ENCODE data around the gene PTPRF.

The PTPRF gene

GRCh38 chr1:43671626-43672330, 141.1 kb downstream of the PTPRF start:
- TF ChIP-seq, protein P1, sequence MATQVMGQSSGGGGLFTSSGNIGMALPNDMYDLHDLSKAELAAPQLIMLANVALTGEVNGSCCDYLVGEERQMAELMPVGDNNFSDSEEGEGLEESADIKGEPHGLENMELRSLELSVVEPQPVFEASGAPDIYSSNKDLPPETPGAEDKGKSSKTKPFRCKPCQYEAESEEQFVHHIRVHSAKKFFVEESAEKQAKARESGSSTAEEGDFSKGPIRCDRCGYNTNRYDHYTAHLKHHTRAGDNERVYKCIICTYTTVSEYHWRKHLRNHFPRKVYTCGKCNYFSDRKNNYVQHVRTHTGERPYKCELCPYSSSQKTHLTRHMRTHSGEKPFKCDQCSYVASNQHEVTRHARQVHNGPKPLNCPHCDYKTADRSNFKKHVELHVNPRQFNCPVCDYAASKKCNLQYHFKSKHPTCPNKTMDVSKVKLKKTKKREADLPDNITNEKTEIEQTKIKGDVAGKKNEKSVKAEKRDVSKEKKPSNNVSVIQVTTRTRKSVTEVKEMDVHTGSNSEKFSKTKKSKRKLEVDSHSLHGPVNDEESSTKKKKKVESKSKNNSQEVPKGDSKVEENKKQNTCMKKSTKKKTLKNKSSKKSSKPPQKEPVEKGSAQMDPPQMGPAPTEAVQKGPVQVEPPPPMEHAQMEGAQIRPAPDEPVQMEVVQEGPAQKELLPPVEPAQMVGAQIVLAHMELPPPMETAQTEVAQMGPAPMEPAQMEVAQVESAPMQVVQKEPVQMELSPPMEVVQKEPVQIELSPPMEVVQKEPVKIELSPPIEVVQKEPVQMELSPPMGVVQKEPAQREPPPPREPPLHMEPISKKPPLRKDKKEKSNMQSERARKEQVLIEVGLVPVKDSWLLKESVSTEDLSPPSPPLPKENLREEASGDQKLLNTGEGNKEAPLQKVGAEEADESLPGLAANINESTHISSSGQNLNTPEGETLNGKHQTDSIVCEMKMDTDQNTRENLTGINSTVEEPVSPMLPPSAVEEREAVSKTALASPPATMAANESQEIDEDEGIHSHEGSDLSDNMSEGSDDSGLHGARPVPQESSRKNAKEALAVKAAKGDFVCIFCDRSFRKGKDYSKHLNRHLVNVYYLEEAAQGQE (IDR thresholded peaks at IDR 0.05; ENCODE audit: insufficient read depth in 1 of 2, low read depth in 2 of 2, low read length in 2 of 2), result no peak
- TF ChIP-seq SIN3A (IDR thresholded peaks at IDR 0.05; ENCODE audit: borderline replicate concordance, insufficient read depth, low read length), result no peak
- TF ChIP-seq POLR2AphosphoS5 (IDR thresholded peaks at IDR 0.05; ENCODE audit: low read depth, low read length), result no peak
- TF ChIP-seq TAF1 (IDR thresholded peaks at IDR 0.05; ENCODE audit: borderline replicate concordance, insufficient read depth, low read length), result no peak
- no peak for TF ChIP-seq FOXP2 (optimal IDR thresholded peaks at IDR 0.05; ENCODE audit: borderline replicate concordance, extremely low read depth, extremely low read length, insufficient read depth)

DNA sequence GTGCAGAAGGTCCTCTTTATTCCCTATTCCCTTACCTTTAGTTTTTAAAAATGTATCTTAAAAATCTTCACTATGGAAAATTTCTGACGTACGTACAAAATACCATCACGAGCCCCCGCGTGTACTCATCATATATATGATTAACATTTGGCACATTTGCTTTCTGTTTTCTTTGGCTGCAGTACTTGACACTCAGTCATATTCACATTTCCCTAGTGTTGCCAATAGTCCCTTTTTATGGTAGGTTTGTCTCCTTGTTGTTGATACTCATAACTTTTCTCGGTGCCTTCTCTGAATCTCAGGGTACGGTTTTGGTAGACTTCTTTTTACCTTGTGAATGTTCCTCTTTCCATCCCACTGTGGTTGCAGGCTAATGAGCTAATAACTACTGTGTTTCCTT, 142.6 kb downstream of the PTPRF start:
- no peak for TF ChIP-seq FOXP2 (optimal IDR thresholded peaks at IDR 0.05; ENCODE audit: borderline replicate concordance, extremely low read depth, extremely low read length, insufficient read depth)
- no peak for TF ChIP-seq POLR2AphosphoS5 (IDR thresholded peaks at IDR 0.05; ENCODE audit: low read depth, low read length)
- TF ChIP-seq SIN3A (IDR thresholded peaks at IDR 0.05; ENCODE audit: borderline replicate concordance, insufficient read depth, low read length), result no peak
- no peak for TF ChIP-seq TAF1 (IDR thresholded peaks at IDR 0.05; ENCODE audit: borderline replicate concordance, insufficient read depth, low read length)
- TF ChIP-seq, protein P1 (IDR thresholded peaks at IDR 0.05; ENCODE audit: insufficient read depth in 1 of 2, low read depth in 2 of 2, low read length in 2 of 2), result no peak

Data from PFSK-1 (cell line).